Fibroblast of villous mesenchyme (primary cell): ENCODE results near the gene LENEP. TPM values are rescaled to one million over a fixed set of nuclear protein-coding genes. Genes with fewer than 3 reads are reported as not detected.

ENCODE experiments used
- DNase-seq: peaks from one replicate; pipeline ENCODE4 v3.0.0-alpha.2; 2010; ENCODE audit warnings: low read depth
- H3K4me3 ChIP-seq: 2 replicates; pipeline ENCODE4 v1.5.1; 2011; ENCODE audit warnings: low read depth, mild to moderate bottlenecking, low read length
- CTCF ChIP-seq: IDR thresholded peaks from 2 replicates; pipeline ENCODE4 v1.5.1; 2012; ENCODE audit warnings: low read depth, mild to moderate bottlenecking, low read length; ENCODE audit not compliant: insufficient read depth
- total RNA-seq: library from RNA; depleted of rRNA; stranded (reverse); fragments of >200 nt; gene quantifications from 2 replicates; pipeline ENCODE4 v1.2.3, GENCODE V29; 2012

LENEP gene
- total RNA-seq, 1 donor, result 0.43 TPM

GRCh38 chr1:155003766-155004351, 10.5 kb downstream of the LENEP start:
- peak; percentile 60 for DNase-seq
- no peak for TF ChIP-seq CTCF
- H3K4me3 ChIP-seq, result peak overlapping the region; percentile 93

- no peak for TF ChIP-seq CTCF
- no peak for DNase-seq
- H3K4me3 ChIP-seq, result peak overlapping the region; percentile 93
Measured at GRCh38 chr1:155004352-155005075, 11.1 kb downstream of the LENEP start.

DNA sequence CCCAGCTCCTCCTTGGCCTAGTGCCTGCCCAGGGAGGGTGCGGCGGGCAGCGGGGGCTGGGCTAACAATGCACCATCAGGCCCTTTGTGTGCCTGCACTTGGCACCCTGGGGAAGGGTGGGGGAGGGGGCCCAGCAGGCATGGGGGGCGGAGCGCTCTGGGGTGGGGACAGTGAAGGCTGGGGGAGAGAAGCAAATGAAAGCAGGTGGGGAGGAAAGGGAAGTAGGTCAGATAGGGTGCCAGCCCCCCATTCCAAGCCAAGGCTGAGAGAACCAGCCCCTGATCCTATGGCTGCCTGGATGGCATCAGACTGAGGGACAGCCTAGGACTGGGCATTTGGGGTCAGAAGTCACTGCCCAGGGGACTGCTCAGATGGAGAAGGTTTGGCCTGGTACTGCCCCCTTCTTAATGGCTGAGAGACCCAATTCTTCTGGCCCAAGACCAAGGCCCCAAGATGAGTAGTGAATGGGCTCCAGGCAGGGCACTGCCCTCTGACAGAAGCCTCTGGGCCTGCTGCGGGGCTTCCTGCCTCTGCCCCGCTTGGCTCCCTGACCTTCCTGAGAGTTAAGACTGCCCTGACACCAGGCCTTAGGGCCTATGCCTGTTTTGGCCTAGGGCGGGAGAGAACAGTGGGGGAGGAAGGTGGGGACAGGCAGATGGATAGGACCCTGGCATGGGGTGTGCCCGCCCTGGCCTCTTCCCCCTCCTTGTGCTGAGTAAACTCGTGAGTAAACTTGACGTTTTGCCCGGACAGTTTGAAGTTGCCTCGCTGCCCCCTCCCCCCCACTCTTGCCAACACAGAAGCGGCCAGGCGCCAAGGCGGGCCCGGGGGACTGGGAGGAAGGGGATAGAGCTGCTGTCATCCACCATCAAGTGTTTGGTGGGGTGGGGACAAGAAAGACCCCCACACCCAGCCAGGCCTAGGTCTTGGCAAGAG, 12.0 kb downstream of the LENEP start:
- DNase-seq, result no peak
- TF ChIP-seq CTCF, result no peak
- no peak overlapping the region for H3K4me3 ChIP-seq

DNA sequence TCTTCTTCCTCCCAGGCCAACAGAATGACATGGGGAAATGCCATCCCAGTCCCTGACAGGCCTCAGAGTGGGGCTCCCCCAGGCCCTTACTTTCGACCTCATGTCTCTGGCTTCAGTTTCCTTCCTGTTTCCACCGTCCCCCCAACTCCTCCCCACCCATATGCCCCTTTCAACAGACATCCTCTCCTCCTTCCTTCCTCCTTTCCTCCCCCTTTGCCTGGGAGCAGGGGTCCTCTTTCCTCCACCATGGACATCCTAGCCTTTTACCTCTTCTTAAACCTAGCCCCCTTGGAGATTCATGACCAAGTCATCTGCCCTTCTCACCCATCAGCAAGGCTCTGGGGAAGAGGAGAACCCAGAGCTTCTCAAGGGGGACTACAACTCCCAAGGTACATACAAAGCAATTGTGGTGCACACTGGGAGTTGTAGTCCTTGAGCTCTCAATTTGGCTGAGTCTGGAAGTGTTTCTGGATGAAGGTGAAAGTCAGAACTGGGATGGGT, 13.3 kb downstream of the LENEP start:
- TF ChIP-seq CTCF, result no peak
- no peak for DNase-seq
- no peak overlapping the region for H3K4me3 ChIP-seq

DNA sequence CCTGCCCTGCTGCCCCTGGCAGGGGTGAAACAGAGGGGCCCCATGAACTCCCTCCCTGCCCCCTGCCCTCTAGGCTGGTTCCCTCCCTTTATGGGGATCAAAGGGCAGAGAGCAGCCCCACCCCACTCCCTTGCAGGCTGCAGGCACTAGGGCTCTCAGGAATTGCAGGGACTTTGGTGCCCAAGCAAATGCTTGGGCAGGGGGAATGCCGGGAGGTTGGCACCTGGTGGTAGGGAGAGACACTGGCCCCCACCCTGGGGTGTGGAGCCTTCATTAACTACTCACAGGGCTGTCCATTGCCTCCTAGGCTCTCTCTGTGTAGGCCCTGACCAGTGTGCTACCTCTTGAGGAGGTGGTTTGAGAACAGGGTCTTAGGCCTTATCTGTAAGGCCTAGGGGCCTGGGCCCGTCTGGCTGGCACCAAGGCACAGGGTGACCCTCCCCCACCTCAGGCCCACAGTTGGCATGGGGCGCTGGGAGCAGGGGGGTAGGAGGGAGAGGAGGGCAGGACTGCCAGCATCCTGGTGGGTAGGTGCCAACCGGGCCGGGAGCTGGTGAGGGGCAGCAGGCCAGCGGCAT, 14.0 kb downstream of the LENEP start:
- no peak for DNase-seq
- no peak overlapping the region for H3K4me3 ChIP-seq
- TF ChIP-seq CTCF, result no peak
